SK-N-SH (cell line): Measurements from ENCODE around the gene WDR90. TPM values are rescaled to one million over a fixed set of nuclear protein-coding genes. Genes with fewer than 3 reads are reported as not detected.

Source experiments
- CTCF ChIA-PET: fragments of 300-600, 350-600 bp; formaldehyde crosslinking; extraction: SDS; loops from one replicate; lab custom pipeline; 2021; lab: Yijun Ruan, JAX
- POLR2A ChIA-PET: fragments of 350-600 bp; sonication (Branson Sonifier 250); formaldehyde crosslinking; extraction: SDS; loops from one replicate; lab custom pipeline; 2020; ENCODE audit warnings: antibody characterized with exemption, inconsistent platforms; lab: Yijun Ruan, JAX
- DNase-seq: peaks from one replicate; pipeline ENCODE4 v3.0.0; 2012
- H2AFZ ChIP-seq: fragments of 200-600 bp; sonication (generic); 2 replicates; pipeline ENCODE4 v1.8.1; 2016; ENCODE audit warnings: antibody characterized with exemption, mild to moderate bottlenecking, low read depth
- H3F3A ChIP-seq: fragments of 200-600 bp; sonication (generic); replicated peaks from 2 replicates; pipeline ENCODE3; 2016; ENCODE audit warnings: antibody characterized with exemption, mild to moderate bottlenecking; ENCODE audit not compliant: insufficient read depth
- H3K27ac ChIP-seq, 2 experiments: fragments of 200-500 bp in 1 of 2; fragments of 200-600 bp in 1 of 2; sonication (Bioruptor generic) in 1 of 2; sonication (generic), shearing (Covaris generic) in 1 of 2; 2 replicates each; pipeline versions ENCODE4 v1.5.1 to v1.6.1; 2014 to 2016; ENCODE audit warnings: low read depth in 2 of 2, inconsistent platforms in 1 of 2, low read length in 1 of 2, mild to moderate bottlenecking in 1 of 2, mixed read lengths in 1 of 2
- H3K27me3 ChIP-seq: fragments of 200-600 bp; sonication (generic), shearing (Covaris generic); 2 replicates; pipeline ENCODE4 v1.6.1; 2016; ENCODE audit warnings: mixed run types; ENCODE audit not compliant: insufficient read depth
- H3K36me3 ChIP-seq, 2 experiments: fragments of 200-500 bp in 1 of 2; fragments of 200-600 bp in 1 of 2; sonication (Bioruptor generic) in 1 of 2; sonication (generic) in 1 of 2; replicated peaks in 1 of 2; 2 replicates each; pipeline versions ENCODE3 to v1.5.1; 2014 to 2016; ENCODE audit warnings: low read length in 1 of 2, mild to moderate bottlenecking in 1 of 2; ENCODE audit not compliant: insufficient read depth in 2 of 2, control insufficient read depth in 1 of 2
- H3K4me1 ChIP-seq, 2 experiments: fragments of 200-500 bp in 1 of 2; fragments of 200-600 bp in 1 of 2; sonication (Bioruptor generic) in 1 of 2; sonication (generic), shearing (Covaris generic) in 1 of 2; 2 replicates each; pipeline versions ENCODE4 v1.5.1 to v1.6.1; 2014 to 2016; ENCODE audit warnings: low read depth in 1 of 2, low read length in 1 of 2, mixed run types in 1 of 2; ENCODE audit not compliant: insufficient read depth in 2 of 2, control insufficient read depth in 1 of 2
- H3K4me2 ChIP-seq: fragments of 200-600 bp; sonication (generic), shearing (Covaris generic); 2 replicates; pipeline ENCODE4 v1.6.1; 2017; ENCODE audit warnings: mixed run types
- H3K4me3 ChIP-seq, 2 experiments: fragments of 200-500 bp in 1 of 2; fragments of 200-600 bp in 1 of 2; sonication (Bioruptor generic) in 1 of 2; sonication (generic), shearing (Covaris generic) in 1 of 2; 2 replicates each; pipeline versions ENCODE4 v1.5.1 to v1.8.1; 2014 to 2016; ENCODE audit warnings: low read depth in 2 of 2, inconsistent platforms in 1 of 2, low read length in 1 of 2, mild to moderate bottlenecking in 1 of 2, mixed read lengths in 1 of 2, moderate library complexity in 1 of 2
- H3K79me2 ChIP-seq: fragments of 200-600 bp; sonication (generic); 2 replicates; pipeline ENCODE4 v1.8.1; 2017; ENCODE audit warnings: mild to moderate bottlenecking; ENCODE audit not compliant: insufficient read depth
- H3K9ac ChIP-seq: fragments of 200-600 bp; sonication (generic); 2 replicates; pipeline ENCODE4 v1.6.1; 2017; ENCODE audit warnings: mixed run types
- H3K9me2 ChIP-seq: fragments of 200-600 bp; sonication (generic); 2 replicates; pipeline ENCODE4 v1.6.1; 2017; ENCODE audit warnings: mixed run types
- H3K9me3 ChIP-seq: fragments of 200-600 bp; sonication (generic); 2 replicates; pipeline ENCODE4 v1.6.1; 2017; ENCODE audit warnings: mixed run types, mild to moderate bottlenecking, moderate library complexity
- H4K20me1 ChIP-seq: fragments of 200-600 bp; sonication (generic); 2 replicates; pipeline ENCODE4 v1.6.1; 2017; ENCODE audit warnings: mild to moderate bottlenecking, mixed run types; ENCODE audit not compliant: insufficient read depth
- FOXJ3 ChIP-seq: sonication (generic); formaldehyde crosslinking; IDR thresholded peaks from 2 replicates; pipeline ENCODE4 v1.5.1; 2020; ENCODE audit warnings: mild to moderate bottlenecking, missing genetic modification reagents
- FOXM1 ChIP-seq: IDR thresholded peaks from 2 replicates; pipeline ENCODE4 v1.4.0; 2012; ENCODE audit warnings: low read depth, mild to moderate bottlenecking
- GABPA ChIP-seq: IDR thresholded peaks from 2 replicates; pipeline ENCODE4 v1.4.0; 2012; ENCODE audit warnings: low read depth, mild to moderate bottlenecking
- GATA2 ChIP-seq: sonication (generic); formaldehyde crosslinking; IDR thresholded peaks from 2 replicates; pipeline ENCODE4 v1.5.0; 2020; ENCODE audit warnings: mild to moderate bottlenecking, missing genetic modification reagents
- IRF3 ChIP-seq: fragments of 150-350 bp; IDR thresholded peaks from 2 replicates; pipeline ENCODE4 v1.6.1; 2016; ENCODE audit warnings: mild to moderate bottlenecking, low read depth, low read length
- MEF2A ChIP-seq: IDR thresholded peaks from 2 replicates; pipeline ENCODE4 v1.4.0; 2012; ENCODE audit warnings: low read depth, borderline replicate concordance
- MXI1 ChIP-seq: IDR thresholded peaks from 2 replicates; pipeline ENCODE4 v1.6.1; 2012; ENCODE audit warnings: mild to moderate bottlenecking, low read depth, low read length, improper control_type of control experiment
- RAD21 ChIP-seq: IDR thresholded peaks from 2 replicates; pipeline ENCODE4 v1.6.1; 2012; ENCODE audit warnings: mild to moderate bottlenecking, low read length
- RFX5 ChIP-seq: IDR thresholded peaks from 2 replicates; pipeline ENCODE4 v1.6.1; 2012; ENCODE audit warnings: mild to moderate bottlenecking, improper control_type of control experiment, low read length
- RXRA ChIP-seq: IDR thresholded peaks from 2 replicates; pipeline ENCODE4 v1.4.0; 2012; ENCODE audit warnings: low read depth, mild to moderate bottlenecking, borderline replicate concordance
- SIN3A ChIP-seq: IDR thresholded peaks from 2 replicates; pipeline ENCODE4 v1.6.1; 2012; ENCODE audit warnings: low read depth, mild to moderate bottlenecking, low read length, moderate library complexity, borderline replicate concordance
- SMC3 ChIP-seq: IDR thresholded peaks from 2 replicates; pipeline ENCODE4 v1.6.1; 2012; ENCODE audit warnings: low read depth, low read length, improper control_type of control experiment
- TCF12 ChIP-seq: IDR thresholded peaks from 2 replicates; pipeline ENCODE4 v1.4.0; 2012
- USF1 ChIP-seq: IDR thresholded peaks from 2 replicates; pipeline ENCODE4 v1.4.0; 2012; ENCODE audit warnings: low read depth, borderline replicate concordance
- ZBTB33 ChIP-seq: IDR thresholded peaks from 2 replicates; pipeline ENCODE4 v1.4.0; 2012; ENCODE audit warnings: low read depth, borderline replicate concordance
- WGBS: methylation state at CpG from one replicate; pipeline ENCODE4 v1.1.6; 2017; ENCODE audit warnings: low lambda C conversion rate; 5-methylcytosine and 5-hydroxymethylcytosine counted together
- polyA plus RNA-seq, 3 experiments: library from polyadenylated mRNA; depleted of rRNA; stranded (reverse); fragments of >200 nt; gene quantifications; 2 replicates each; pipeline ENCODE4 v1.2.3, GENCODE V29; 2012

WDR90 gene
- polyA plus RNA-seq, 1 of the 3 experiments (the other 2 are of a cell fraction), result 32.0 TPM

GRCh38 chr16:693766-694165 lies 44.6 kb downstream of the WDR90 start:
- peaks cover 20% of the 10 kb centered on the region for H3F3A ChIP-seq
- H2AFZ ChIP-seq, result no peak overlapping the region
- peaks cover 0 to 2% of the 10 kb centered on the region in 2 experiments for H3K36me3 ChIP-seq
- no peak for TF ChIP-seq GATA2
- TF ChIP-seq MEF2A, result no peak
- TF ChIP-seq USF1, result no peak
- TF ChIP-seq ZBTB33, result no peak
- no peak for TF ChIP-seq FOXJ3 (CRISPR knock-in tag)
- TF ChIP-seq TCF12, result no peak
- TF ChIP-seq RFX5, result no peak
- TF ChIP-seq GABPA, result no peak
- TF ChIP-seq MXI1, result no peak
- TF ChIP-seq IRF3, result no peak
- no peak for TF ChIP-seq RAD21
- TF ChIP-seq SIN3A, result no peak
- no peak for TF ChIP-seq RXRA
- TF ChIP-seq, all 33 proteins: peak for 0
- no peaks in the 10 kb centered on the region for H3K27me3 ChIP-seq
- no peak overlapping the region for H3K4me3 ChIP-seq
- H3K4me2 ChIP-seq, result no peak overlapping the region
- peaks cover 9 to 11% of the 10 kb centered on the region in 2 experiments; a peak in 2 of 4 replicates for H3K4me1 ChIP-seq
- peaks cover 18% of the 10 kb centered on the region; the same call in 1 of the 2 replicates for H3K79me2 ChIP-seq
- no peak overlapping the region for H3K9ac ChIP-seq
- no peak overlapping the region for H3K27ac ChIP-seq
- H3K9me3 ChIP-seq, result no peaks in the 10 kb centered on the region
- DNase-seq, result no peak
- peaks cover under 1% of the 10 kb centered on the region; the same call in 1 of the 2 replicates for H4K20me1 ChIP-seq
- H3K9me2 ChIP-seq, result no peaks in the 10 kb centered on the region
- POLR2A ChIA-PET, result no interaction called here
- 96% methylated on average over 18 of the region's 37 CpGs for WGBS
- CTCF ChIA-PET, result no interaction called here

- H3K79me2 ChIP-seq, result peaks cover 20% of the 10 kb centered on the region
- peaks cover 0 to 2% of the 10 kb centered on the region in 2 experiments for H3K36me3 ChIP-seq
- H3K9me3 ChIP-seq, result no peaks in the 10 kb centered on the region
- H3K9ac ChIP-seq, result no peak overlapping the region
- H3K4me2 ChIP-seq, result no peak overlapping the region
- H3K4me1 ChIP-seq, result peaks cover 4 to 5% of the 10 kb centered on the region in 2 experiments; a peak in 2 of 4 replicates
- H3K27ac ChIP-seq, result no peak overlapping the region
- CTCF ChIA-PET, result no interaction called here
- H3F3A ChIP-seq, result peaks cover 20% of the 10 kb centered on the region
- no peak overlapping the region for H2AFZ ChIP-seq
- no peaks in the 10 kb centered on the region for H3K27me3 ChIP-seq
- 80% methylated on average over 29 of the region's 64 CpGs for WGBS
- TF ChIP-seq SMC3, result no peak
- TF ChIP-seq FOXM1, result no peak
- no peak for TF ChIP-seq GABPA
- TF ChIP-seq, all 33 proteins: peak for 0
- DNase-seq, result no peak
- peaks cover 6% of the 10 kb centered on the region; the same call in 1 of the 2 replicates for H4K20me1 ChIP-seq
- H3K4me3 ChIP-seq, result no peak overlapping the region
- no peaks in the 10 kb centered on the region for H3K9me2 ChIP-seq
- POLR2A ChIA-PET, result no interaction called here
These were observed 45.2 kb downstream of the WDR90 start for GRCh38 chr16:694187-694862.
